ENCODE results near the gene DCAF17. TPM values are rescaled to one million over a fixed set of nuclear protein-coding genes. Genes with fewer than 3 reads are reported as not detected.

DCAF17 gene
- total and polyA plus RNA-seq, 2 donors (not counting 1 experiment from before 2014, with no cell fraction given), result 8.8 to 29.4 TPM

- H3K27me3 Mint-ChIP-seq, result no peaks in the 10 kb centered on the region
- peak overlapping the region; percentile 91 for H3K4me3 Mint-ChIP-seq
- POLR2A ChIA-PET, result interaction anchor here (0.6 to 1.5 kb wide), 7 partner anchors 17 to 1728 kb away, joined by 3 to 5 read pairs (median 3); partner anchors contain the start of gene GORASP2
- peak overlapping the region; percentile 82 for H3K9ac ChIP-seq (ENCODE audit: low read length)
- peaks cover 1 to 17% (median 11%) of the 10 kb centered on the region in 3 donors for H3K9me3 ChIP-seq (ENCODE audit: control extremely low read depth in 1 of 3, control insufficient read depth in 2 of 3, insufficient read depth in 1 of 3, low read length in 2 of 3)
- peak overlapping the region; percentile 96 for H3K27ac Mint-ChIP-seq
- intact Hi-C loops (cut with micrococcal nuclease), result loop anchor here (5.0 to 10.0 kb wide), 2 partner anchors 111 to 1858 kb away; partner anchors contain the start of gene FASTKD1
- WGBS (ENCODE audit: insufficient coverage), result 39% methylated on average over 11 of the region's 20 CpGs
- H3K79me2 ChIP-seq (ENCODE audit: control insufficient read depth, insufficient read depth, low read length), result peaks cover 53% of the 10 kb centered on the region
- peak; percentile 62 for DNase-seq
- peak overlapping the region; percentile 67 to 87 (median 80) for H3K4me3 ChIP-seq (ENCODE audit: control extremely low read depth in 1 of 5, extremely low read depth in 1 of 5, insufficient read depth in 1 of 5, low read depth in 2 of 5, low read length in 4 of 5)
- peaks cover 7 to 10% of the 10 kb centered on the region in 2 donors for H3K4me1 ChIP-seq (ENCODE audit: control insufficient read depth in 2 of 2, insufficient read depth in 2 of 2, low read length in 2 of 2)
- CTCF ChIA-PET, result interaction anchor here (1.0 to 2.1 kb wide), 11 partner anchors 12 to 504 kb away, joined by 3 to 17 read pairs (median 3); partner anchors contain the start of gene GORASP2
- H2AFZ ChIP-seq (ENCODE audit: insufficient read depth, low read depth, low read length, poor library complexity, severe bottlenecking), result peak overlapping the region; percentile 98
- ATAC-seq (ENCODE audit: low read depth), result no peak
- H3K27ac ChIP-seq (ENCODE audit: low read length in 2 of 2), result peak overlapping the region; percentile 51 to 85
- H3K27me3 ChIP-seq (replicated peaks in 1 of 4; ENCODE audit: control extremely low read depth in 1 of 4, control insufficient read depth in 3 of 4, insufficient read depth in 4 of 4, low read length in 3 of 4), result no peaks in the 10 kb centered on the region
- peaks cover 4% of the 10 kb centered on the region for H3K9me3 Mint-ChIP-seq (ENCODE audit: insufficient read depth)
- peaks cover 24% of the 10 kb centered on the region for H3K4me1 Mint-ChIP-seq
- TF ChIP-seq CTCF (IDR thresholded peaks at IDR 0.05) (no peak), EZH2 (IDR thresholded peaks at IDR 0.05; ENCODE audit: borderline replicate concordance, insufficient read depth, low read depth, low read length, poor library complexity, severe bottlenecking) (no peak)
- H4K20me1 ChIP-seq (ENCODE audit: control insufficient read depth, insufficient read depth, low read length, poor library complexity, severe bottlenecking), result no peaks in the 10 kb centered on the region
- H3K4me2 ChIP-seq (replicated peaks; ENCODE audit: low read depth, low read length, poor library complexity, severe bottlenecking), result peak overlapping the region; percentile 91
- peaks cover 5 to 12% of the 10 kb centered on the region in 2 experiments for H3K36me3 ChIP-seq (replicated peaks in 1 of 2; ENCODE audit: control extremely low read depth in 1 of 2, control insufficient read depth in 1 of 2, extremely low read depth in 1 of 2, insufficient read depth in 2 of 2, low read length in 1 of 2)
These were observed 860 bp upstream of the DCAF17 start for GRCh38 chr2:171432969-171433762.

DNA sequence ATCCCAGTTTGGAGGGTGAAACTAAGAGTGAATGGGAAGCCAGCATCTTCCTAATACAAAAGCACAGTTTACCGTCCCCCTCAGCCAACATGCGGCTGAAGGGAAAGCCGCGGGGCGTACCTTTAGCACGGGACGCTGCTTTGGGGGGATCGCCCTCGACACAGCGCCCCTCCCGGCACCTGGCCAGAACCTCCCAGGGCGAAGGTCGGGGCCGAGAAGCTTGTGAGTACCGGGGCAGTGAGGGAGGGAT is 338 bp upstream of the DCAF17 start, which contains the start of gene METTL8:
Gene METTL8 (minus strand): TSS at position 228 of the 250 bp plus-strand sequence. CDS start 41,805 bp downstream, outside the sequence.
- Histone ChIP-seq H3K9ac (ENCODE audit: low read length) (peak within 1 kb of the TSS; percentile 82), H3K27ac (ENCODE audit: low read length in 2 of 2) (peak within 1 kb of the TSS; percentile 84 to 85), H3K79me2 (ENCODE audit: control insufficient read depth, insufficient read depth, low read length) (peaks cover 54% of the 10 kb centered on the region), H3K36me3 (replicated peaks in 1 of 2; ENCODE audit: control extremely low read depth in 1 of 2, control insufficient read depth in 1 of 2, extremely low read depth in 1 of 2, insufficient read depth in 2 of 2, low read length in 1 of 2) (peaks cover 7 to 17% of the 10 kb centered on the region in 2 experiments), H3K27me3 (replicated peaks in 1 of 4; ENCODE audit: control extremely low read depth in 1 of 4, control insufficient read depth in 3 of 4, insufficient read depth in 4 of 4, low read length in 3 of 4) (no peaks in the 10 kb centered on the region), H3K9me3 (ENCODE audit: control extremely low read depth in 1 of 3, control insufficient read depth in 2 of 3, insufficient read depth in 1 of 3, low read length in 2 of 3) (peaks cover 1 to 17% (median 11%) of the 10 kb centered on the region in 3 donors), H3K4me2 (replicated peaks; ENCODE audit: low read depth, low read length, poor library complexity, severe bottlenecking) (peak within 1 kb of the TSS; percentile 91), H2AFZ (ENCODE audit: insufficient read depth, low read depth, low read length, poor library complexity, severe bottlenecking) (peak within 1 kb of the TSS; percentile 98), H3K4me1 (ENCODE audit: control insufficient read depth in 2 of 2, insufficient read depth in 2 of 2, low read length in 2 of 2) (peaks cover 7 to 10% of the 10 kb centered on the region in 2 donors), H4K20me1 (ENCODE audit: control insufficient read depth, insufficient read depth, low read length, poor library complexity, severe bottlenecking) (no peaks in the 10 kb centered on the region), H3K4me3 (ENCODE audit: control extremely low read depth in 1 of 5, extremely low read depth in 1 of 5, insufficient read depth in 1 of 5, low read depth in 2 of 5, low read length in 4 of 5) (peak within 1 kb of the TSS; percentile 67 to 87 (median 80))
- Mint-ChIP-seq H3K27me3 (no peaks in the 10 kb centered on the region), H3K27ac (peak within 1 kb of the TSS; percentile 96), H3K4me1 (peaks cover 24% of the 10 kb centered on the region), H3K4me3 (peak within 1 kb of the TSS; percentile 91), H3K9me3 (ENCODE audit: insufficient read depth) (peaks cover 4% of the 10 kb centered on the region)
- TF ChIP-seq CTCF (IDR thresholded peaks at IDR 0.05) (peak; percentile 61), EZH2 (IDR thresholded peaks at IDR 0.05; ENCODE audit: borderline replicate concordance, insufficient read depth, low read depth, low read length, poor library complexity, severe bottlenecking) (no peak)
- CTCF ChIA-PET, result interaction anchor here (0.6 to 2.1 kb wide), 21 partner anchors 8 to 509 kb away, joined by 3 to 17 read pairs (median 3); partner anchors contain the start of gene GORASP2
- no peak for DNase-seq
- no peak for ATAC-seq (ENCODE audit: low read depth)
- intact Hi-C loops (cut with micrococcal nuclease), result loop anchor here (1.0 to 10.0 kb wide), 7 partner anchors 17 to 1859 kb away; partner anchors contain the start of genes FASTKD1, GORASP2 and PDK1
- POLR2A ChIA-PET, result interaction anchor here (0.6 to 1.5 kb wide), 7 partner anchors 17 to 1729 kb away, joined by 3 to 5 read pairs (median 3); partner anchors contain the start of gene GORASP2
- 0% methylated on average over 15 of the region's 15 CpGs for WGBS (ENCODE audit: insufficient coverage)
